Neuron (in vitro differentiated cells): ENCODE measurements around the gene F2RL2.

ENCODE experiments used
- H2AFZ ChIP-seq: one replicate; pipeline ENCODE4 v1.6.1; 2013; ENCODE audit warnings: low read depth, mild to moderate bottlenecking, inconsistent platforms, low read length, moderate library complexity
- H3K27me3 ChIP-seq: one replicate; pipeline ENCODE4 v1.6.1; 2013; ENCODE audit warnings: low read length; ENCODE audit not compliant: insufficient read depth
- H3K36me3 ChIP-seq: one replicate; pipeline ENCODE4 v1.6.1; 2013; ENCODE audit warnings: low read length; ENCODE audit not compliant: insufficient read depth
- H3K4me1 ChIP-seq: one replicate; pipeline ENCODE4 v1.6.1; 2013; ENCODE audit warnings: low read length; ENCODE audit not compliant: insufficient read depth
- H3K4me3 ChIP-seq: 2 replicates; pipeline ENCODE4 v1.5.1; 2013; ENCODE audit warnings: mild to moderate bottlenecking, low read length, moderate library complexity
- H3K9me3 ChIP-seq: one replicate; pipeline ENCODE4 v1.6.1; 2013; ENCODE audit warnings: low read length

F2RL2 gene

DNA sequence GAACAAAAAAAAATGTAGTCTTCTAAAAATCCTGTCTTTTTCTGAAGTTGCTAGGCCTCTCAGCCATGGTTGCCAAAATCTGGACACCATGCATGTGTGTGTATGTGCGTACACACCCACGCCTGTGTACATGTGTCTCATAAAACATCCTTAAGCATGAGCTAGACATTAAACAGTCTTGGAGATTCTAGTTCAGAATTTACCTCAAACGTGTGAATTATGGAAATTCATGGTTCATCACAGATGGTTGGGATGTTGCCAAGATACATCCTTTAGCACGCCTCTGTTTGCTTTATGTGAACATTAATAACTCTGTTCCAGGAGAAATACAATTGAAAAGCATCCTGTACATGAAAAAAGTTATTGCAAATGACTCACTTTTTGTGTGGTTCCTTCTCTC is 53.0 kb downstream of the F2RL2 start:
- Histone ChIP-seq H3K4me3 (no peak overlapping the region), H2AFZ (no peak overlapping the region), H3K4me1 (no peaks in the 10 kb centered on the region), H3K36me3 (no peaks in the 10 kb centered on the region), H3K27me3 (no peaks in the 10 kb centered on the region), H3K9me3 (no peaks in the 10 kb centered on the region)
